SH-SY5Y (cell line): ENCODE data around the gene FBXO15.

Experiments
- GATA2 ChIP-seq: IDR thresholded peaks from 2 replicates; pipeline ENCODE4 v1.6.1; 2011; ENCODE audit warnings: mild to moderate bottlenecking, low read depth, low read length
- GATA3 ChIP-seq: IDR thresholded peaks from 2 replicates; pipeline ENCODE4 v1.6.1; 2011; ENCODE audit warnings: low read depth, mild to moderate bottlenecking, low read length, moderate library complexity

- TF ChIP-seq GATA2: no peak
- TF ChIP-seq GATA3: no peak
Measured at GRCh38 chr18:74108460-74108859, 39.2 kb downstream of the FBXO15 start.
